ENCODE results near the gene ROBO3.

- TF ChIP-seq POLR2A (IDR thresholded peaks at IDR 0.05): no peak
- TF ChIP-seq CTCF (IDR thresholded peaks at IDR 0.05): no peak
- no peak for TF ChIP-seq EP300 (IDR thresholded peaks at IDR 0.05; ENCODE audit: low read depth)
- no peak for TF ChIP-seq POLR2AphosphoS5 (IDR thresholded peaks at IDR 0.05)
Observed at GRCh38 chr11:124920356-124920755, 55.1 kb downstream of the ROBO3 start.

Measured in transverse colon (tissue), 4 donors.